ENCODE data around the gene BHLHA15.

- TF ChIP-seq YY1 (IDR thresholded peaks at IDR 0.05; ENCODE audit: low read depth, low read length) (no peak), MAFK (IDR thresholded peaks at IDR 0.05; ENCODE audit: low read depth, low read length) (no peak), POLR2A (IDR thresholded peaks at IDR 0.05; ENCODE audit: control extremely low read depth in 1 of 2, low read depth in 2 of 2, low read length in 2 of 2) (no peak), CTCF (IDR thresholded peaks at IDR 0.05; ENCODE audit: control extremely low read depth in 1 of 3, insufficient read depth in 1 of 3, low read depth in 1 of 3, low read length in 3 of 3) (no peak)
Observed at GRCh38 chr7:98232263-98232585, 21.0 kb downstream of the BHLHA15 start.

Measured in H1 (cell line).